Panc1 (cell line): ENCODE results near the gene MCMBP.

ENCODE experiments used
- POLR2AphosphoS5 ChIP-seq: IDR thresholded peaks from 2 replicates; pipeline ENCODE4 v1.6.1; 2012; ENCODE audit warnings: mild to moderate bottlenecking, low read depth, low read length, moderate library complexity
- REST ChIP-seq, 2 experiments: IDR thresholded peaks; 2 replicates each; pipeline ENCODE4 v1.6.1; 2011 to 2012; ENCODE audit warnings: low read depth in 2 of 2, control low read depth in 1 of 2, low read length in 1 of 2, mild to moderate bottlenecking in 1 of 2, moderate library complexity in 1 of 2; ENCODE audit not compliant: insufficient read depth in 1 of 2
- SIN3A ChIP-seq: IDR thresholded peaks from 2 replicates; pipeline ENCODE4 v1.6.1; 2012; ENCODE audit warnings: low read depth, mild to moderate bottlenecking, low read length, moderate library complexity, borderline replicate concordance; ENCODE audit not compliant: insufficient read depth
- TCF7L2 ChIP-seq: IDR thresholded peaks from 2 replicates; pipeline ENCODE4 v1.6.1; 2011; ENCODE audit warnings: mild to moderate bottlenecking, low read depth, low read length, inconsistent platforms
- TF ChIP-seq, protein P1 (sequence below): fragments of 450-650 bp; IDR thresholded peaks from 2 replicates; pipeline ENCODE4 v1.5.1; 2017; ENCODE audit warnings: mild to moderate bottlenecking

DNA sequence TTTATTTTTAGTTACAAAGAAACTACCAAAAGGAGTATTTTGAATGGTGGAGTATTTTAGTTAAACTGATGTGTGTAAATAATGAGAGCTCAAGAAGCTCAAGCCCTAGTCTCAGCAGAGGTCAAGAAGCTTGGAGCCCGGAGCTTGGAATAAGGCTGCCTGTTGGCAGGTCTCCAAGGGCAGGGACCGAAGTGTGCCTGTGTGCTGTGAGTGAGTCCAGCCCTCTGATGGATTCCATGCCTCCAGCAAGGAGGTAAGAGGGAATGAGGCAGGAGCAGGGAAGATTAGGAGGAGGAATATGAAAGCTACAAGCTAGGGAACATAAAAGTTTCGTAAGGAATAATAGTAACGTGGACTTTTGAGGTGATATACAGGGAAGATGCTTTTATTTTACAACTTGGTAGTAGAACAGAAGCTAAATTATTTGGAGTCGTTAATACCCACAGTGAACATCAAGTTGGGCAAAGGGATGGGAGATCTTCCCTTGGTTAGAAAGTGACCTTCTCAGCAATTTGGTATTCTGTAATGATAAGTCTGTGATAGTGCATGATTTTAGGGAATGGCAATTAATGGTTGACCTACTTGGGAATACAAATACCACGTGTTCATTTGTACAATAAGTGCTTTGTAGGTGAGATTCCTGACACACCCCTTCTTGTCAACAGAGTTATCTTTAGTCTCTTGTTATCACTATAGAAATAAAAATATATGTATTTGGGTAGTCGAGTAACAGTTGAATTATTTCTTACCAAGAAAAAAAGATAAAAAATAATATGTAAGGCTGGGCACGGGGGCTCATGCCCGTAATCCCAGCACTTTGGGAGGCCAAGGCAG lies 24.5 kb upstream of the MCMBP start:
- TF ChIP-seq, protein P1, sequence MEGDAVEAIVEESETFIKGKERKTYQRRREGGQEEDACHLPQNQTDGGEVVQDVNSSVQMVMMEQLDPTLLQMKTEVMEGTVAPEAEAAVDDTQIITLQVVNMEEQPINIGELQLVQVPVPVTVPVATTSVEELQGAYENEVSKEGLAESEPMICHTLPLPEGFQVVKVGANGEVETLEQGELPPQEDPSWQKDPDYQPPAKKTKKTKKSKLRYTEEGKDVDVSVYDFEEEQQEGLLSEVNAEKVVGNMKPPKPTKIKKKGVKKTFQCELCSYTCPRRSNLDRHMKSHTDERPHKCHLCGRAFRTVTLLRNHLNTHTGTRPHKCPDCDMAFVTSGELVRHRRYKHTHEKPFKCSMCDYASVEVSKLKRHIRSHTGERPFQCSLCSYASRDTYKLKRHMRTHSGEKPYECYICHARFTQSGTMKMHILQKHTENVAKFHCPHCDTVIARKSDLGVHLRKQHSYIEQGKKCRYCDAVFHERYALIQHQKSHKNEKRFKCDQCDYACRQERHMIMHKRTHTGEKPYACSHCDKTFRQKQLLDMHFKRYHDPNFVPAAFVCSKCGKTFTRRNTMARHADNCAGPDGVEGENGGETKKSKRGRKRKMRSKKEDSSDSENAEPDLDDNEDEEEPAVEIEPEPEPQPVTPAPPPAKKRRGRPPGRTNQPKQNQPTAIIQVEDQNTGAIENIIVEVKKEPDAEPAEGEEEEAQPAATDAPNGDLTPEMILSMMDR: no peak
- TF ChIP-seq REST (IDR thresholded peaks at IDR 0.05; ENCODE audit: insufficient read depth in 1 of 2, low read depth in 2 of 2, low read length in 1 of 2): no peak
- TF ChIP-seq POLR2AphosphoS5: no peak
- TF ChIP-seq SIN3A: no peak
- no peak for TF ChIP-seq TCF7L2
